ENCODE measurements around the gene FAM170A. TPM values are rescaled to one million over a fixed set of nuclear protein-coding genes. Genes with fewer than 3 reads are reported as not detected.

Gene FAM170A, protein sequence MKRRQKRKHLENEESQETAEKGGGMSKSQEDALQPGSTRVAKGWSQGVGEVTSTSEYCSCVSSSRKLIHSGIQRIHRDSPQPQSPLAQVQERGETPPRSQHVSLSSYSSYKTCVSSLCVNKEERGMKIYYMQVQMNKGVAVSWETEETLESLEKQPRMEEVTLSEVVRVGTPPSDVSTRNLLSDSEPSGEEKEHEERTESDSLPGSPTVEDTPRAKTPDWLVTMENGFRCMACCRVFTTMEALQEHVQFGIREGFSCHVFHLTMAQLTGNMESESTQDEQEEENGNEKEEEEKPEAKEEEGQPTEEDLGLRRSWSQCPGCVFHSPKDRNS
- total RNA-seq, result not detected

DNA sequence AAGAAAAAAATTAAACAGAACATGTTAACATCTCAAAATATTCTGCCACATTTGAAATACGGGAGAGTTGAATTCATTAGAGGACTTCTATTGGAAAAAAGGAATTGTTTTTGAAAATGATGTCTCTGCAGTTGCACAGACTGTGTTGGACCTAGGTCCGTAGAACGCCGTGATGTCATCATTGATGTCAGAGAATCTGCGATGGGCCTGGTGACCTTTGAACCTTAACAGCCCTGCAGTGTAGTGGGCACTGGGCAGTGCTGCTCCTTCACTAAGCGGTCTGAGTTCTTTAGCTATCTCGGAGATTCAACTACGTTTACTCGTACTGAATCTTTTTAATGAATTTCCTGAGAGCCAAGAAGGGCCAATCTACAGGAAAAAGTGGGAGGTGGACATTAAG lies at the start of gene FAM170A:
Gene FAM170A, plus strand, starts transcription at position 220 of the 400 bp plus-strand sequence. CDS start 211 bp downstream, outside the sequence.
- intact Hi-C loops (cut with DNase I; ENCODE audit: low total_unique reads), result no loop called here
- no peak within 1 kb of the TSS for H3K4me3 ChIP-seq
- no peaks in the 10 kb centered on the region for H3K36me3 ChIP-seq
- H3K4me1 ChIP-seq, result no peaks in the 10 kb centered on the region
- H3K27me3 ChIP-seq, result no peaks in the 10 kb centered on the region
- no peaks in the 10 kb centered on the region for H3K9me3 ChIP-seq
- TF ChIP-seq CTCF (IDR thresholded peaks at IDR 0.05), result no peak
- no peak for TF ChIP-seq POLR2A (IDR thresholded peaks at IDR 0.05)
- H3K27ac ChIP-seq, result no peak within 1 kb of the TSS
- DNase-seq, result no peak

DNA sequence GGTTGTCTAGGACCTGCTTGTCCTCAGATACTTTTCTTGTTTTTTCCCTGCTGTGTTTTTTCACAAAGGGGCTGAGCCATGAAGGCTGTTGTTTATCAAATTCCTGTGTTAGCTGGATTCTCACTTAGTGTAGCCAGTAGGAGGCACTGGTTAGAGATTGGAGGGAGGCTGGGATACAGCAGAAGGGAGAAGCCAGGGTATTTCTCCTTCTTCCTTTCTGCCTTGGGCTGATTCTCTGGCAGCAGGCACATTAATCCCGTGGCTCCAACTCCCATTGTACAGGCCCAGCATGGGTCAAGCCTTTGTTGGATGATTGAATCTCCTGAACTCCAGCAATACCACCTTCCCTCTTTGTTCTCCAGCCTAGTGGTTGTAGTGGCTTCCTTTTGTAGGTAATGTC lies 46.4 kb upstream of the FAM170A start:
- Histone ChIP-seq H3K36me3 (no peaks in the 10 kb centered on the region), H3K4me1 (no peaks in the 10 kb centered on the region), H3K4me3 (no peak overlapping the region), H3K27ac (no peak overlapping the region), H3K9me3 (no peaks in the 10 kb centered on the region), H3K27me3 (no peaks in the 10 kb centered on the region)
- intact Hi-C loops (cut with DNase I; ENCODE audit: low total_unique reads), result no loop called here
- DNase-seq, result no peak
- no peak for TF ChIP-seq CTCF (IDR thresholded peaks at IDR 0.05)
- no peak for TF ChIP-seq POLR2A (IDR thresholded peaks at IDR 0.05)

- H3K4me3 ChIP-seq, result no peak overlapping the region
- no peak for DNase-seq
- TF ChIP-seq CTCF (IDR thresholded peaks at IDR 0.05) (no peak), POLR2A (IDR thresholded peaks at IDR 0.05) (no peak)
- H3K9me3 ChIP-seq, result no peaks in the 10 kb centered on the region
- H3K4me1 ChIP-seq, result no peaks in the 10 kb centered on the region
- H3K27me3 ChIP-seq, result no peaks in the 10 kb centered on the region
- no peak overlapping the region for H3K27ac ChIP-seq
- intact Hi-C loops (cut with DNase I; ENCODE audit: low total_unique reads), result no loop called here
- H3K36me3 ChIP-seq, result no peaks in the 10 kb centered on the region
These were observed 45.7 kb upstream of the FAM170A start for GRCh38 chr5:119583684-119584083.

DNA sequence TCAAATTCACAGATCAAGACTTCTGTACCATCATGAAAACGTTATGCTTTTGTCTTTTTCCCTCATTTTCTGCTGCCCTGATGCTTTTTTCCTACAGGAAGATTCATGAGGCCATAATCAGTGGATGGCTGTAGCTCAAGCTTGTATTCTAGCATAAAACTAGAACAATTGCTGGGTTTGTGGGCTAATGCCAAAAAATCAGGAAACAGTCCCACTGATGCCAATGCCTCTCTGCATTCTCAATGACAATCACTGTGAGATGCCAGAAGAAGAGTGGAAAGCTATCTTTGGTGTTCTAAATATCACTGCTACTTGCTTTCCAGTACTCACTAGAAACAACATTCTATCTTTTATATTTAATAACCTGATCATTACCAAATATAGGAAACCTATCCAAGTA lies 33.3 kb upstream of the FAM170A start:
- Histone ChIP-seq H3K4me1 (no peaks in the 10 kb centered on the region), H3K36me3 (no peaks in the 10 kb centered on the region), H3K9me3 (no peaks in the 10 kb centered on the region), H3K4me3 (no peak overlapping the region), H3K27me3 (no peaks in the 10 kb centered on the region), H3K27ac (no peak overlapping the region)
- TF ChIP-seq CTCF (IDR thresholded peaks at IDR 0.05) (no peak), POLR2A (IDR thresholded peaks at IDR 0.05) (no peak)
- intact Hi-C loops (cut with DNase I; ENCODE audit: low total_unique reads), result no loop called here
- DNase-seq, result no peak

DNA sequence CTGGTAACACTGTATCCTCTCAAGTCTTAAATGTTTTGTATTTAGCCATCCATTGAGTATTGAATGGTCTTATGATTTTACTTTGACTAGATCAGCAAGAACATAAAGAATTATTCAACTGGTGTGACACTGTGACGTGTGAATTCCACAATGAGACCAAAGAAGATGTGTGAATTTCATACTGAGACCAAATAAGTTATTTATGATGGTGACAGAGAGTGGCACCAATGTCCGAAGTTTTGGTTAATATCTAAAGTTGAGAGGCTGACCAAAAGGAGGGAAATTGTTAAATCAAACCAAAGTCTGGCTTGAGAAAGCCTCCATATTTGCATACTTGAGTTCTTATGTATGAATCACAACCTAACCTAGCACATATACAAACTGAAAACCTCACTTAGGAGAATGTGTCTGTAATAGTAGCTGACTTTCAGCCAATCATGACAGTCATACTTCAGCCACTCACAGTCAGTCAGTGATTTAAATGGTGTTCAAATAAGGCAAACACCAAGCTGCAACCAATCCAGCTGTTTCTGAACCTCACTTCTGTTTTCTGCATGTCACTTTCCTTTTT lies 31.5 kb upstream of the FAM170A start:
- H3K9me3 ChIP-seq, result no peaks in the 10 kb centered on the region

More for the DNA sequence above, 31.5 kb upstream of the FAM170A start:
- TF ChIP-seq CTCF (IDR thresholded peaks at IDR 0.05) (no peak), POLR2A (IDR thresholded peaks at IDR 0.05) (no peak)
- Histone ChIP-seq H3K4me1 (no peaks in the 10 kb centered on the region), H3K36me3 (no peaks in the 10 kb centered on the region), H3K27ac (no peak overlapping the region), H3K27me3 (no peaks in the 10 kb centered on the region), H3K4me3 (no peak overlapping the region)
- no peak for DNase-seq
- intact Hi-C loops (cut with DNase I; ENCODE audit: low total_unique reads), result no loop called here

Measured in uterus (tissue), 4 donors.